Umbilical cord (tissue), 2 donors: ENCODE data around the gene SYK. TPM values are rescaled to one million over a fixed set of nuclear protein-coding genes. Genes with fewer than 3 reads are reported as not detected.
"Not testable (repeated sequence)": the region's sequence is repeated elsewhere in the genome, so short reads cannot be mapped to it uniquely, and the experiment has no call there.

Source experiments
- DNase-seq: peaks from one replicate; pipeline ENCODE4 v3.0.0-alpha.2; 2015; ENCODE audit warnings: low spot score
- total RNA-seq: library from RNA; depleted of rRNA; stranded (reverse); fragments of >200 nt; gene quantifications from one replicate; pipeline ENCODE4 v1.2.3, GENCODE V29; 2014; ENCODE audit warnings: low replicate concordance; ENCODE audit not compliant: insufficient read depth

The SYK gene
- total RNA-seq, 1 donor from 2014 or later = 9.6 TPM

GRCh38 chr9:90874194-90874593, 72.6 kb downstream of the SYK start:
- no peak for DNase-seq

GRCh38 chr9:90878562-90878961, 76.9 kb downstream of the SYK start:
- peak; percentile 17 for DNase-seq

GRCh38 chr9:90880066-90880465, 78.4 kb downstream of the SYK start:
- no peak for DNase-seq

- DNase-seq = no peak
Measured at GRCh38 chr9:90880669-90881068, 79.0 kb downstream of the SYK start.

- no peak for DNase-seq
Measured at GRCh38 chr9:90881648-90882047, 80.0 kb downstream of the SYK start.

GRCh38 chr9:90882991-90883600, 81.5 kb downstream of the SYK start:
- DNase-seq = no peak

GRCh38 chr9:90883661-90884060, 82.0 kb downstream of the SYK start:
- no peak for DNase-seq

GRCh38 chr9:90884178-90884577, 82.6 kb downstream of the SYK start:
- no peak for DNase-seq

GRCh38 chr9:90886868-90887267, 85.2 kb downstream of the SYK start:
- DNase-seq = not testable (repeated sequence)

GRCh38 chr9:90888941-90889340, 87.3 kb downstream of the SYK start:
- DNase-seq = no peak

- DNase-seq = no peak
Measured at GRCh38 chr9:90890146-90890810, 88.7 kb downstream of the SYK start.

GRCh38 chr9:90891308-90892040, 89.9 kb downstream of the SYK start:
- DNase-seq = no peak

- no peak for DNase-seq
Measured at GRCh38 chr9:90892918-90893317, 91.3 kb downstream of the SYK start.

GRCh38 chr9:90893706-90894105, 92.1 kb downstream of the SYK start:
- no peak for DNase-seq

- peak; percentile 42 for DNase-seq
Measured at GRCh38 chr9:90894986-90895687, 93.5 kb downstream of the SYK start.

GRCh38 chr9:90895786-90896185, 94.2 kb downstream of the SYK start:
- DNase-seq = no peak

- DNase-seq = no peak
Measured at GRCh38 chr9:90896231-90896630, 94.6 kb downstream of the SYK start.

- no peak for DNase-seq
Measured at GRCh38 chr9:90898228-90898627, 96.6 kb downstream of the SYK start.

- DNase-seq = no peak
Measured at GRCh38 chr9:90899287-90899686, 97.7 kb downstream of the SYK start.

GRCh38 chr9:90900130-90900529, 98.5 kb downstream of the SYK start:
- peak; percentile 35 for DNase-seq

GRCh38 chr9:90901933-90902332, 100.3 kb downstream of the SYK start:
- DNase-seq = no peak

- DNase-seq = no peak
Measured at GRCh38 chr9:90903766-90904424, 102.3 kb downstream of the SYK start.
